GM18498 (cell line): ENCODE data around the gene GJD4.
A peak's percentile ranks its signal among the peaks of the same experiment; 100 is the strongest.

ENCODE experiments used
- ATAC-seq: cut with Tn5 transposase; IDR thresholded peaks from one replicate; pipeline ENCODE4 v1.9.1; 2021; ENCODE audit warnings: mild to moderate bottlenecking, moderate library complexity; ENCODE audit not compliant: unreplicated experiment

Gene GJD4

GRCh38 chr10:35605191-35605590 is at the start of gene GJD4:
Gene GJD4 (plus strand): TSS chr10:35605341. CDS start chr10:35605568, 227 bp downstream.
- no peak for ATAC-seq

- ATAC-seq = no peak
Observed at GRCh38 chr10:35555962-35556930, 48.9 kb upstream of the GJD4 start.

- no peak for ATAC-seq
Observed at GRCh38 chr10:35558276-35558675, 46.9 kb upstream of the GJD4 start.

GRCh38 chr10:35559416-35559815 is 45.7 kb upstream of the GJD4 start:
- no peak for ATAC-seq

GRCh38 chr10:35561715-35562114 is 43.4 kb upstream of the GJD4 start:
- ATAC-seq = no peak

GRCh38 chr10:35562427-35562826 is 42.7 kb upstream of the GJD4 start:
- no peak for ATAC-seq

- ATAC-seq = peak; percentile 62
Observed at GRCh38 chr10:35563261-35563891, 41.8 kb upstream of the GJD4 start.

- peak; percentile 63 for ATAC-seq
Observed at GRCh38 chr10:35564341-35564968, 40.7 kb upstream of the GJD4 start.

- ATAC-seq = no peak
Observed at GRCh38 chr10:35565602-35566081, 39.5 kb upstream of the GJD4 start.

GRCh38 chr10:35567951-35568350 is 37.2 kb upstream of the GJD4 start:
- no peak for ATAC-seq

- no peak for ATAC-seq
Observed at GRCh38 chr10:35568483-35569015, 36.6 kb upstream of the GJD4 start.

- no peak for ATAC-seq
Observed at GRCh38 chr10:35569111-35569707, 35.9 kb upstream of the GJD4 start.

- no peak for ATAC-seq
Observed at GRCh38 chr10:35569836-35570235, 35.3 kb upstream of the GJD4 start.

- ATAC-seq = no peak
Observed at GRCh38 chr10:35570397-35570796, 34.7 kb upstream of the GJD4 start.

GRCh38 chr10:35572583-35572982 is 32.6 kb upstream of the GJD4 start:
- no peak for ATAC-seq

- no peak for ATAC-seq
Observed at GRCh38 chr10:35573796-35574195, 31.3 kb upstream of the GJD4 start.

GRCh38 chr10:35574924-35575352 is 30.2 kb upstream of the GJD4 start:
- no peak for ATAC-seq

GRCh38 chr10:35575640-35576039 is 29.5 kb upstream of the GJD4 start:
- ATAC-seq = no peak

- no peak for ATAC-seq
Observed at GRCh38 chr10:35576730-35577129, 28.4 kb upstream of the GJD4 start.

GRCh38 chr10:35577926-35578617 is 27.1 kb upstream of the GJD4 start:
- no peak for ATAC-seq
